ENCODE data around the gene WNT4. TPM values are rescaled to one million over a fixed set of nuclear protein-coding genes. Genes with fewer than 3 reads are reported as not detected.

WNT4 gene
- total RNA-seq, 4 donors from 2014 or later: 0.42 to 1.1 TPM; not detected in 2

GRCh38 chr1:22108339-22109105, 34.4 kb downstream of the WNT4 start:
- no peaks in the 10 kb centered on the region for H3K27me3 ChIP-seq
- in situ Hi-C loops (cut with MboI; ENCODE audit: low sequenced_read_pairs in 4 of 4) (loop anchor here in 2 of 4 donors (10.0 to 25.0 kb wide), 3 partner anchors 166 to 529 kb away; partner anchors contain the start of genes C1QA (in 2 of the 2) and C1QC (in 2 of the 2)), intact Hi-C loops (cut with DNase I; ENCODE audit: low total_unique reads) (loop anchor here (10.0 kb wide), 1 partner anchor 306 kb away; no protein-coding TSS in a partner anchor)
- no peak for TF ChIP-seq POLR2A (IDR thresholded peaks at IDR 0.05)
- no peak for TF ChIP-seq CTCF (IDR thresholded peaks at IDR 0.05 in 4 of 5, conservative IDR thresholded peaks at IDR 0.05 in 1 of 5)
- H3K4me3 ChIP-seq: no peak overlapping the region
- H3K27ac ChIP-seq: no peak overlapping the region
- DNase-seq (no peak), ATAC-seq (no peak)
- H3K9me3 ChIP-seq: no peaks in the 10 kb centered on the region
- no peaks in the 10 kb centered on the region for H3K36me3 ChIP-seq
- H3K4me1 ChIP-seq: peaks cover 0 to 11% of the 10 kb centered on the region in 2 donors

GRCh38 chr1:22107126-22107525, 35.8 kb downstream of the WNT4 start:
- Histone ChIP-seq H3K9me3 (no peaks in the 10 kb centered on the region), H3K27me3 (no peaks in the 10 kb centered on the region), H3K27ac (no peak overlapping the region), H3K36me3 (no peaks in the 10 kb centered on the region), H3K4me1 (peaks cover 0 to 9% of the 10 kb centered on the region in 2 donors), H3K4me3 (no peak overlapping the region)
- TF ChIP-seq POLR2A (IDR thresholded peaks at IDR 0.05) (no peak), CTCF (IDR thresholded peaks at IDR 0.05 in 4 of 5, conservative IDR thresholded peaks at IDR 0.05 in 1 of 5) (no peak)
- intact Hi-C loops (cut with DNase I; ENCODE audit: low total_unique reads): loop anchor here (10.0 kb wide), 1 partner anchor 308 kb away; no protein-coding TSS in a partner anchor
- in situ Hi-C loops (cut with MboI; ENCODE audit: low sequenced_read_pairs in 4 of 4): loop anchor here in 2 of 4 donors (10.0 to 25.0 kb wide), 3 partner anchors 168 to 530 kb away; partner anchors contain the start of genes C1QA (in 2 of the 2) and C1QC (in 2 of the 2)
- DNase-seq (no peak), ATAC-seq (no peak)

- no peak overlapping the region for H3K27ac ChIP-seq
- ATAC-seq (peak; percentile 55 to 63), DNase-seq (no peak)
- no peaks in the 10 kb centered on the region for H3K27me3 ChIP-seq
- no peak overlapping the region for H3K4me3 ChIP-seq
- TF ChIP-seq POLR2A (IDR thresholded peaks at IDR 0.05) (no peak), CTCF (IDR thresholded peaks at IDR 0.05 in 4 of 5, conservative IDR thresholded peaks at IDR 0.05 in 1 of 5) (peak; percentile 73 to 82 (median 79))
- H3K36me3 ChIP-seq: no peaks in the 10 kb centered on the region
- intact Hi-C loops (cut with DNase I; ENCODE audit: low total_unique reads) (loop anchor here (10.0 kb wide), 1 partner anchor 309 kb away; no protein-coding TSS in a partner anchor), in situ Hi-C loops (cut with MboI; ENCODE audit: low sequenced_read_pairs in 4 of 4) (loop anchor here in 2 of 4 donors (10.0 to 25.0 kb wide), 3 partner anchors 169 to 532 kb away; partner anchors contain the start of genes C1QA (in 2 of the 2) and C1QC (in 2 of the 2))
- H3K4me1 ChIP-seq: peaks cover 4 to 8% of the 10 kb centered on the region in 2 donors
- no peaks in the 10 kb centered on the region for H3K9me3 ChIP-seq
These were observed 37.2 kb downstream of the WNT4 start for GRCh38 chr1:22105611-22106207.

GRCh38 chr1:22104865-22105437, 37.9 kb downstream of the WNT4 start:
- TF ChIP-seq POLR2A (IDR thresholded peaks at IDR 0.05): no peak
- no peak for TF ChIP-seq CTCF (IDR thresholded peaks at IDR 0.05 in 4 of 5, conservative IDR thresholded peaks at IDR 0.05 in 1 of 5)
- in situ Hi-C loops (cut with MboI; ENCODE audit: low sequenced_read_pairs in 4 of 4): loop anchor here in 2 of 4 donors (10.0 to 25.0 kb wide), 3 partner anchors 170 to 532 kb away; partner anchors contain the start of genes C1QA (in 2 of the 2) and C1QC (in 2 of the 2)
- no peak overlapping the region for H3K4me3 ChIP-seq
- no peaks in the 10 kb centered on the region for H3K9me3 ChIP-seq
- peaks cover 4 to 10% of the 10 kb centered on the region in 2 donors for H3K4me1 ChIP-seq
- DNase-seq (no peak), ATAC-seq (no peak)
- no peaks in the 10 kb centered on the region for H3K27me3 ChIP-seq
- no peak overlapping the region for H3K27ac ChIP-seq
- intact Hi-C loops (cut with DNase I; ENCODE audit: low total_unique reads): loop anchor here (10.0 kb wide), 1 partner anchor 310 kb away; no protein-coding TSS in a partner anchor
- no peaks in the 10 kb centered on the region for H3K36me3 ChIP-seq

Data from gastrocnemius medialis (tissue), 4 donors.